ENCODE results near the gene F7.

Gene F7

GRCh38 chr13:113141601-113141970, 36.0 kb downstream of the F7 start:
- DNase-seq: no peak

- DNase-seq: no peak
Measured at GRCh38 chr13:113142876-113143275, 37.3 kb downstream of the F7 start.

- no peak for DNase-seq
Measured at GRCh38 chr13:113143466-113144254, 38.1 kb downstream of the F7 start.

GRCh38 chr13:113144255-113144629, 38.7 kb downstream of the F7 start:
- no peak for DNase-seq

GRCh38 chr13:113145496-113145895, 39.9 kb downstream of the F7 start:
- DNase-seq: peak; percentile 69

GRCh38 chr13:113145911-113146598, 40.5 kb downstream of the F7 start:
- no peak for DNase-seq

GRCh38 chr13:113146750-113147149, 41.2 kb downstream of the F7 start:
- DNase-seq: no peak

GRCh38 chr13:113147206-113147605, 41.6 kb downstream of the F7 start:
- no peak for DNase-seq

GRCh38 chr13:113148407-113148806, 42.8 kb downstream of the F7 start:
- DNase-seq: no peak

- no peak for DNase-seq
Measured at GRCh38 chr13:113148940-113149503, 43.4 kb downstream of the F7 start.

- no peak for DNase-seq
Measured at GRCh38 chr13:113149711-113150549, 44.3 kb downstream of the F7 start.

- no peak for DNase-seq
Measured at GRCh38 chr13:113150550-113151365, 45.2 kb downstream of the F7 start.

GRCh38 chr13:113151745-113152690, 46.4 kb downstream of the F7 start:
- DNase-seq: peak; percentile 23

- no peak for DNase-seq
Measured at GRCh38 chr13:113152691-113152983, 47.0 kb downstream of the F7 start.

- DNase-seq: peak; percentile 30
Measured at GRCh38 chr13:113152984-113153809, 47.6 kb downstream of the F7 start.

- peak; percentile 73 for DNase-seq
Measured at GRCh38 chr13:113153810-113154748, 48.5 kb downstream of the F7 start.

GRCh38 chr13:113155201-113155600, 49.6 kb downstream of the F7 start:
- no peak for DNase-seq

- no peak for DNase-seq
Measured at GRCh38 chr13:113155982-113156655, 50.5 kb downstream of the F7 start.

All from stimulated activated CD4-positive, alpha-beta T cell treated with anti-CD3 and anti-CD28 coated beads, Interleukin-15, amount 100 ng/mL, for 24 hours (primary cell).